ENCODE measurements around the gene LVRN. TPM values are rescaled to one million over a fixed set of nuclear protein-coding genes. Genes with fewer than 3 reads are reported as not detected.

LVRN gene
- total RNA-seq, 1 experiment from 2014 or later: 1.9 TPM

GRCh38 chr5:115988002-115988401 is 25.7 kb downstream of the LVRN start:
- H3K9ac ChIP-seq (ENCODE audit: low read length): no peak overlapping the region
- CTCF ChIA-PET: no interaction called here
- no peak overlapping the region for H3K4me3 ChIP-seq (replicated peaks in 1 of 2; ENCODE audit: low read depth in 1 of 2, low read length in 2 of 2)
- no TSS peak for BruUV-seq (replicated peaks)
- H3K36me3 ChIP-seq (ENCODE audit: control insufficient read depth in 1 of 2, insufficient read depth in 2 of 2, low read length in 2 of 2): no peaks in the 10 kb centered on the region
- no peak overlapping the region for H3K27ac ChIP-seq (ENCODE audit: low read depth, low read length)
- DNase-seq (ENCODE audit: low read depth, low spot score) (no peak), ATAC-seq (no peak)
- H3K9me2 ChIP-seq (ENCODE audit: insufficient read depth): no peaks in the 10 kb centered on the region
- no peaks in the 10 kb centered on the region for H3K27me3 ChIP-seq (ENCODE audit: insufficient read depth, low read length)
- H4K20me1 ChIP-seq (ENCODE audit: insufficient read depth): no peaks in the 10 kb centered on the region
- intact Hi-C loops (cut with micrococcal nuclease): no loop called here
- no peaks in the 10 kb centered on the region for H3K9me3 ChIP-seq (ENCODE audit: control insufficient read depth in 1 of 2, insufficient read depth in 1 of 2, low read depth in 1 of 2, low read length in 2 of 2)
- POLR2A ChIA-PET: interaction anchor here (1.0 kb wide), 1 partner anchor 10 kb away, joined by 4 read pairs; no protein-coding TSS in a partner anchor
- H2AFZ ChIP-seq (ENCODE audit: low read depth, low read length, poor library complexity, severe bottlenecking): no peak overlapping the region
- RAD21 ChIA-PET (ENCODE audit: low non-redundant PET in 1 of 2, low total read pairs in 2 of 2, uncharacterized antibody in 2 of 2, unreplicated experiment in 2 of 2): no interaction called here
- 0 out of 2 replicates have a peak, but pooled peaks have one; percentile 16 for TF ChIP-seq ZFX (IDR thresholded peaks at IDR 0.05)
- no peak for TF ChIP-seq RAD21 (IDR thresholded peaks at IDR 0.05; ENCODE audit: low read depth)
- no peak for TF ChIP-seq EZH2phosphoT487 (IDR thresholded peaks at IDR 0.05; ENCODE audit: borderline replicate concordance)
- no peaks in the 10 kb centered on the region; a peak in 1 of 4 replicates for H3K4me1 ChIP-seq (ENCODE audit: control insufficient read depth in 1 of 2, insufficient read depth in 2 of 2, low read length in 2 of 2)
- no peaks in the 10 kb centered on the region for H3K79me2 ChIP-seq (ENCODE audit: insufficient read depth, low read length)
- H3K4me2 ChIP-seq (ENCODE audit: low read length): no peak overlapping the region

GRCh38 chr5:115992848-115993350 is 30.6 kb downstream of the LVRN start:
- Histone ChIP-seq H3K36me3 (ENCODE audit: control insufficient read depth in 1 of 2, insufficient read depth in 2 of 2, low read length in 2 of 2) (no peaks in the 10 kb centered on the region), H3K27me3 (ENCODE audit: insufficient read depth, low read length) (no peaks in the 10 kb centered on the region), H3K4me2 (ENCODE audit: low read length) (no peak overlapping the region), H3K27ac (ENCODE audit: low read depth, low read length) (no peak overlapping the region), H3K9me2 (ENCODE audit: insufficient read depth) (no peaks in the 10 kb centered on the region), H3K9me3 (ENCODE audit: control insufficient read depth in 1 of 2, insufficient read depth in 1 of 2, low read depth in 1 of 2, low read length in 2 of 2) (no peaks in the 10 kb centered on the region), H3K4me3 (replicated peaks in 1 of 2; ENCODE audit: low read depth in 1 of 2, low read length in 2 of 2) (no peak overlapping the region), H2AFZ (ENCODE audit: low read depth, low read length, poor library complexity, severe bottlenecking) (no peak overlapping the region), H4K20me1 (ENCODE audit: insufficient read depth) (no peaks in the 10 kb centered on the region), H3K79me2 (ENCODE audit: insufficient read depth, low read length) (no peaks in the 10 kb centered on the region), H3K9ac (ENCODE audit: low read length) (no peak overlapping the region), H3K4me1 (ENCODE audit: control insufficient read depth in 1 of 2, insufficient read depth in 2 of 2, low read length in 2 of 2) (no peaks in the 10 kb centered on the region)
- no peak for TF ChIP-seq POLR2AphosphoS5 (IDR thresholded peaks at IDR 0.05; ENCODE audit: low read depth, low read length)
- no peak for TF ChIP-seq SIN3A (IDR thresholded peaks at IDR 0.05; ENCODE audit: low read depth)
- TF ChIP-seq CEBPB (IDR thresholded peaks at IDR 0.05; ENCODE audit: low read depth): no peak
- TF ChIP-seq REST (IDR thresholded peaks at IDR 0.05; ENCODE audit: low read depth): no peak
- no peak for TF ChIP-seq JUND (IDR thresholded peaks at IDR 0.05)
- TF ChIP-seq SP1 (IDR thresholded peaks at IDR 0.05; ENCODE audit: low read depth): no peak
- no peak for TF ChIP-seq ZFX (IDR thresholded peaks at IDR 0.05)
- TF ChIP-seq RAD21 (IDR thresholded peaks at IDR 0.05; ENCODE audit: low read depth): no peak
- no peak for TF ChIP-seq TCF7L2 (IDR thresholded peaks at IDR 0.05; ENCODE audit: borderline replicate concordance, extremely low read depth, insufficient read depth, insufficient read length)
- TF ChIP-seq FOSL1 (IDR thresholded peaks at IDR 0.05; ENCODE audit: low read depth): no peak
- TF ChIP-seq EZH2phosphoT487 (IDR thresholded peaks at IDR 0.05; ENCODE audit: borderline replicate concordance): no peak
- intact Hi-C loops (cut with micrococcal nuclease): no loop called here
- DNase-seq (ENCODE audit: low read depth, low spot score): no peak
- ChIA-PET CTCF (no interaction called here), RAD21 (ENCODE audit: low non-redundant PET in 1 of 2, low total read pairs in 2 of 2, uncharacterized antibody in 2 of 2, unreplicated experiment in 2 of 2) (no interaction called here), POLR2A (interaction anchor here (1.3 kb wide), 1 partner anchor 10 kb away, joined by 4 read pairs; no protein-coding TSS in a partner anchor)
- BruUV-seq (replicated peaks): no TSS peak
- no peak for ATAC-seq

Measured in HCT116 (cell line).